A204.1 (cell line): ENCODE data around the gene PRDM15.

ENCODE experiments used
- FAIRE-seq: peaks from 2 replicates; lab custom pipeline; 2012; peaks lifted over from hg19 to GRCh38; lab: Jason Lieb, UNC

The PRDM15 gene

DNA sequence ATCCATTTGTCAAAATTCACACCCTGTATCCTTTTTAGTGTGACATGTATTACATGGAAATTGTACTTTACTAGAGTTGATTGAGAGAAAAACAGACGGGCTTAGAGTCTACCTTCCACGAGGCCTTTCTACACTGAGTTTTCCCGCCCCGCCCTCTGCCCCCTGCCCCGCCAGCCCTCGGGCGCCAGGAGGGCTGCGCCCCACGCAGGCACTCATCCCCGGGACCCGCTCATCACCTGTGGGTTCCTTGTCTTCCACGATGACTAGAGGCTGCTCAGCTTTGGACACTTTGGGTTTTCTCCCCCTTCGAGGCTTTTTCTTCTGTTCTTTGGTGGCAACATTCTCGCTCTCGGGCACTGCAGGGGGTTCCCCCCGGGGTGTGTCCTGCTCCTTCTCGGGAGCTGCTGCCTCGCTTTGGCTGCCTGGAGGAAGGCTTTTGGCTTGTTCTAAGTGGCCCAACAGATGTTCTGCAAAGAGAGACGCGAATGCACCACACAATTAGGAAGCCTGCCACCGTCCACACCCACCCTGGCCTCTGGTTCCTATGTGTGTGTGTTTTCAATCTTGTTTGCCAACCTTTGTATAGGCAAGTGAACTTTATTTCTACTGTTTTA, 39.6 kb downstream of the PRDM15 start:
- no peak for FAIRE-seq

DNA sequence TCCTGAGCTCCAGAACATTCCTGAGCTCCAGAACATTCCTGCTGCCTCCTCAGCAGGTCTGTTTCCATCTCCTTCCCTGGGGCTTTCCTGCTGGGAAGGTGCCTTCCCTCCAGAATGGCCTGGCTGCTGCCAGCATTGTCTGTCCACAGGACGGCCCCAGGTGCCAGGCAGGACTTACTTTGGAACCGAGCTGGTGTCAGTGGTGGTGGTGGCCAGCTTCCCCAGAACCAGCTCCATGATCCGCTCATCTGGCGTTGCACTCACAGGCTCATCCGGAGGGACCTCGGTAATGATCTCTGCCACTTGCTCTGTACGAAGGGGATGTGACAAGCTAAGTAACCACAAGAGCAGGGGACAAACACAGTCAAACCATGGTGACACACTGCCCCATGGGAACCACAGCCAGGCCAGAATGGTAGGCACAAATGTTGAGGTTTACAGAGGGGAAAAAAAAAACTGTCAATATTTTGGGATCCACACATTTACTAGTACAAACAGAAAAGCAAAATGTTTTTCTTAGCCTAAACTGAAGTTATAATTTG, 41.3 kb downstream of the PRDM15 start:
- FAIRE-seq = no peak

DNA sequence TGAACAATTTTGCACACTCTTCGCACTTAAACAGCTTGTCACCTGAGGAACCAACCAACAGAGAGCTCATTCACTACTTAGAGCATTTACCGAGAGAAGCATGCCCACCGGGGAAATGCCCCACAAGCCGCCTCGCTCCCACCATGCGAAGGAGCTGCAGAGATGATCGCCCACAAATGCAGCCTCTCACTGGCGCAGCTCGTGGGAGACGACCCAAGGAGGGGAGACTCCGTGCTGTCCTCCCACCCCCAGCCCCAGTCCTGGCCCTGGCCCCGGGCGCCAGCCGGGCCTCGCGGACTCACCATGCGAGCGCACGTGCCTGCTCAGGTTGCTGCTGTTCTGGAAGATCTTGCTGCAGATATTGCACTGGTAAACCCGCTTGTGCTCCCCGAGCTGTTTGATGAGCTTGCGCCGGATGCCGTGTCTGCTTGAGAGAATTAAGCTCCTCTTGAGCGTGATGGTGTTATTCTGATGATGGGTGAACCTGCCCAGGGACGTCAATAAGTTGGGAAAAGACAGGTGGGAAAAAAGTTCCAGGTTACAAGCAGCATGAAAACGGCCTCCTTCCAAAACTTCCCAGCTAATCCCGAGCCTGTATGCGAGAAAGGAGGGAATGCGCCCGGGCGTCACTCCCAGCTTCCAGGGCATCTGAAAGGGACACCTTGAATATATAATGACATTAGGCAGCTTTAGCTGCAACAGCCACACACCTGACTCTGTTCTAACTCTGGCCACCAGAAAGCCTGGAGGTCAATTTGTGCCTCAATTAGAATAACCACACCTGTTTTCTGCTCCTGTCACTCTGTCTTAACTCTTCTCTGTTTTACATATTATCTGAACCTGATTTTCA, 42.8 kb downstream of the PRDM15 start:
- no peak for FAIRE-seq

DNA sequence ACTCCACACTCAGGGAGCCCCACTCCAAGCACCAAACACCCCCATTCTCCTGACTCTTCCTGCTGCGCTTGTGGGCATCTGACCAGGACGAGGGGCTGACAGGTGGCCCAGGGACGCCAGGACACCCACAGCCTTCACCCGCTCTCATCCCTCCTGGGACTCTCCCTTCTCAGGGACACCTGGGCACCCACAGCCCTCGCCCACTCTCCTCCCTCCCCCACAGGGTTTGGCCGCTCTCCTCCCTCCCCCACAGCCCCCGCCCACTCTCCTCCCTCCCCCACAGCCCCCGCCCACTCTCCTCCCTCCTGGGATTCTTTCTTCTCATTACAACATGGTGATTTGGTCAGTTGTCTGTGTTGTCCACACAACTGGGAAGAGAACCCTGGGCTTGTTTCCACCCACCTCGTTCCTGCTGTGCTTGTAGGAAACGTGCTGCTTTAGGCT, 43.4 kb downstream of the PRDM15 start:
- FAIRE-seq = no peak

DNA sequence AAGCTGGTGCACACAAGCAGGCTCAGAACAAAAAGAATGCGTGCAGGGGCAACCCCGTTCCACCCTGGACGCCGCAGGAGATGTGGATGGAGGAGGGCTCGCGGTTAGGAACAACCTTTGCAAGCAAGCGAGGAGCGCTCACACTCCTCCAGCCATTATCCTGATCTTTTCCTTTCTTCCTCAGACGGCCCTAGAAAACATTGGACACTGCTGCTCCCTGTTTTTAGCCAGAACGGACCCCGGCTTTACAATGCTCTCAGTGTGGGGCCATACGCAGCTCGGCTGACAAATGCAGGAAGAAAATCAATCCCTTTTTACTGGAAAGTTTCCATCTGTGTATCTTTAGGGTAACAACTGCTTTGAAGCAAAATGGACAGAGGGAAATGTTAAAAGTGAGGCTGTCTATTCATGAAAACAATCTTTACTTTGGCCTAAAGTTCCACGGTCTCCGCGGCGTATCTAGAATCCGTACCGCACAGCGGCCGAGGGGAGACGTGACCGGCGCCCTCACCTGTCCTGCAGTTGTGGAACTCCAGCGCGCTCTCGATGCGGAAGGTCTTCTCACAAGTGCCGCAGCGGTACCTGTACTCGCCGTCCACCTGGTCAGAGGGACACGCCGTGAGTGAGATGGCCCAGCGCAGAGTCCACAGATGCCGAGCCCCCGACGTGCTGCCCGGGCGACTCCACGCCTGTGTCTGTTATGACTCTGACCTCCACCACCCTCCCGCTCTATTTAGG, 44.0 kb downstream of the PRDM15 start:
- no peak for FAIRE-seq

DNA sequence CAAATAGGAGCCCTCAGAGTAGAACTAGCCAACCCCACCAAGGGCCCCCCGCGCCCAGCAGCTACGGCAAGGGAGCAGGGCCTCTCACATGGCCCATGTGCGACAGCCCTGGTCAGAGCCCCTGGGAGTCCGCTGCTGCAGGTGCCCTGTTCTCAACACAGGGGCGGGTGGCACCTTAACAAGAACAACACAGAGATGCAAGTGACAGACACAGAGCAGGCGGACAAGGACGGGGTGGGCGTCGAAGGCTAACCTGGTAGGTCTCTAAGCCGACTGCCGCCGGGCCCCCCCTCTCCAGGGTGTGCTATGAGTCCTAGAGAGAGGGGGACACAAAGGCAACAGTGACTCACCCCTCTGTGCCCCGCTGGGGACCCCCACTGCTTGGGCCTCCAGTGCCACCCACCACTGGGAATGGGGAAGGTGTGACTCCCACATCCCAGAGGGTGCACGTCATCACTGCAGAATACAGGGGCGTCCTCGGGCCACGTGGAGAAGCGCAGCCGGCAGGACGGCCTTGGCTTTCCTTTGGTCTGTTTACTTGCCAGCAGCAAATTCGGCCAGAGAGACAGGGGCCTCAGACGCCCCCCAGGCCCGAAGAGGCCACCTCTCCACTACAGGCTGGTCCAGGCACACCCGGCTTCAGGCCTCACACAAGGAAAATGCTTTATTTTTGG, 44.8 kb downstream of the PRDM15 start:
- FAIRE-seq = no peak

DNA sequence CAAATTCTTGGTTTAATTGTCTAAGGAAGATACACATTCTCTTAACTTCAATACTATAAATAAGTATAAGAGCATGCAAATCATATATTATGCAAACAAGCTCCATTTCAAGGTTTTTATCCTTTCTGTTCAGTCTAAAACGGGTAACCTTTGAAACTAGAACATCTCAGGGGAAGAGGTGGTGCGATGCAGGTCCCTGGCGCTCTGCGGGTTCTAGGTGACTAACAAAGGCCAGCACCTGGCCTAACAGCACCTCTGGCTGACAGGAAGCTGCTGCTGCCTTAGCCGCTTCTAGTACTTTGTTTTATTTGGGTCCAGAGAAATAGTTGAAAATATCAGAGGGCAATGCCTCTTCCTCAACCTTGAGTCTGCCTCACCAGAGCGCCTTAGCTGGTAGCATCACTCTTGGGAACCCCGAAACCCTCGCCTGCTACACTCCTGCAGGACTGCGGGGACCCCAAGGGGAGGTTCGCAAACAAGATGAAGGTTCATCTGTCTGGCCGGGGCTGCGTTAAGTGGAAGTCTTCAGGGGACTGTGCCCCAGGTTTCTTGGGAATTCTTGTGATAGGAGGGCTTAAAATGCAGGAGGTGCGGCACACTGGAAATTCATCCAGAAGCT, 45.5 kb downstream of the PRDM15 start:
- FAIRE-seq = no peak

DNA sequence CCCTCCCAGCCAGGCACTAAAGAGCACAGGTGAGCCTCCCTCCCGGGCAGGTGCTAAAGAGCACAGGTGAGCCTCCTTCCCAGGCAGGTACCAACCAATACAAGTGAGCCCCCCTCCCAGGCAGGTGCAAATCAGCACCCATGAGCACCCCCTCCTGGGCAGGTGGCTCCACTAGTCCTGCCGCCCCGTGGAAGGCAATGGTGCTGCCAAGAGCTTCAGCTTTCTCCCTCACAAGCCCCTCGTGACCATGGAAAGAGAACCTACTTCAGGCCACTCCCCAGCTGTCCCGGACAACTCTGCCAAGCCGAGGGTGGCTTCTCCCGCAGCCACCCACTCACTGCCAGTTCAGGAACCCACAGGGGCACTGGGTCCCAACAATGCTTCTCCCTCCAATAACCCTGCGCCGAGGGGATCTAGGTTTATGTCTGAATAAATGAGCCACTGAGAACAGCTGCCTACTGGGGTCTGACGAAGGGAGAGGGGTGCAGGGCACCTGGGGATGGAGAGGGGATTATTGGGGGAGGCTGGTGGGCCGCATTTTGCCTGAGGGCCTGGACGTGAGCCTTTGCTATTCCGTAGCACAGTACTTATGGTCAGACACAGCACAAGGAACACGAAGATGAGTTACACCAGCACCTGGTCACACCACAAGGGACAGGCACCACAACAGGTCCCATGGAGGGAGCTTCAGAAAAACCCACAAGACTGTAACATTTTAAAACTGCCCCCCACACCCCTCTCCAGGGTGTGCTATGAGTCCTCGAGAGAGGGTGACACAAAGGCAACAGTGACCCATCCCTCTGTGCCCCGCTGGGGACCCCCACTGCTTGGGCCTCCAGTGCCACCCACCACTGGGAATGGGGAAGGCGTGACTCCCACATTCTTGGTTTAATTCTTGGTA, 46.3 kb downstream of the PRDM15 start:
- no peak for FAIRE-seq

DNA sequence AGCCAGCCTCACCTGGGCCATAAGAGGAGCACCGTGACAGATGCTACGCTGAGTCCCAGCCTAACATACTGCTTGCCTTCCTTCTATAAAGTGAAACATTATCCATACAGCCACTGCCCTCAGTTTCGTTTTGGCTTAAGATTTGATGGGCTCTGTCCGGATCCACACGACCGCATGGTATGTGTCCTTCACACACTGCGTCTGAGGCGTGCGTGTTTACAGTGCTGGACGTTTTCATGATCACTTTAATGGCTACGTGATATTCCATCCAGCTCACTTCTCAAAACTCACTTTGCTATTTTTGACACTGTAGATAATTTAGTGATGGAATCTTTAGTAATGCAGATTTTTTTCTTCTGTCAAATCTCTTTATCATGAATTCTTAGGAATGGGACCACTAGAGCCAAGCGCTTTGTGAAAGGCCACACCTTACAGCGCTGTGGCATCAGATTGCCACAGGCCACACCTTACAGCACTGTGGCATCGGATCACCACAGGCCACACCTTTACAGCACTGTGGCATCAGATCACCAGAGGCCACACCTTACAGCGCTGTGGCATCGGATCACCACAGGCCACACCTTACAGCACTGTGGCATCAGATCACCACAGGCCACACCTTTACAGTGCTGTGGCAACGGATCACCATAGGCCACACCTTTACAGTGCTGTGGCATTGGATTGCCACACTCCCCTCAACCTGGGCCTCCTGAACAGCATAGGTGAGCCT, 47.1 kb downstream of the PRDM15 start:
- no peak for FAIRE-seq

DNA sequence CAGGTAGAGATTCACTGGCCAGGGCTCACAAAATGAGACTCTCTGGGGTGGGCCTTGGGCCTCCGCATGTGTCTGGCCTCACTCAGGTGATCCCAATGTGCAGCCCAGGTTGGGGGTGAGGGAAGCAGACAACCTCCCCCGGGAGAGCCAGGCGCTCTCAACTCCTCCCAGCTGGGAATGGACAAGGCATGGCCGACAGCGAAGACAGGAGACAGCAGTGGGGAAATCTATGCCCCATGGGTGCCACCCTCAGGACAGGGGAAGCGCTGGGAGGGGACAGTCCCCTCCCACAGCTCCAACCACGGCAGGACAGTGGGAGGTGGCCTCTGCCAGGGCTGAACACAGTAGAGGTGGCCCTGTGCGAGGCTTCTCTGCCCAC, 47.7 kb downstream of the PRDM15 start:
- no peak for FAIRE-seq

DNA sequence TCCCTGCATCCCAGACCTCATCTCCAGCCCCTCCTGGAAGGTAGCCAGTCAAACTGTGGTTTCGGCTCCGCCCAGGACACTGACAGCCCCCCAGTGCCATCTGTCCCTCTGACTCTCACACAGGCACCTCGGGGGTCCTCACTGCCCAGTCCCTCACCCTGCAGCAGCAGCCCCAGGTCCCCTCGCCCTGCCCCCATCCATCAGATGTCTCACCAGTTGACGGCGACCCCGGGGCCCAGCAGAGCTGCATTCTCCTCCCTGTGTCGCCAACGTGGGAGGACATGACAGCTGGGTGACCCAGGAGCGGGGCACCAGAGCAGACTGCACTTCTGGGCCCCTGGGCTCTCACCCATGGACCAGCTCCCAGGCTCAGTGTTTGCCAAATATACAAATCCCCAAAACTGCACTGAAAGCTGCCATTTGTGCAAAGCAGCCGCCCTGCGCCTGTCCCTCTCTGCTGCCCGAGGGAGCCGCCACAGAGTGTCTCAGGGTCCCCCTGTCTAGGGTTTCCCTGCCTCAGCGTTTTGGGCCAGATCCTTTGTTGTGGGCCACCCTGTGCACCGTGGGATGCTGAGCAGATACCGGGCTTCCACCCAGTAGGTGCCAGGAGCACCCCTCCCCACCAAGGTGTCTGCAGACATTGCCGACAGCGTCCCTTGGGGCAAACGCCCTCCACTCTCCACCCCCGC, 48.2 kb downstream of the PRDM15 start:
- no peak for FAIRE-seq

DNA sequence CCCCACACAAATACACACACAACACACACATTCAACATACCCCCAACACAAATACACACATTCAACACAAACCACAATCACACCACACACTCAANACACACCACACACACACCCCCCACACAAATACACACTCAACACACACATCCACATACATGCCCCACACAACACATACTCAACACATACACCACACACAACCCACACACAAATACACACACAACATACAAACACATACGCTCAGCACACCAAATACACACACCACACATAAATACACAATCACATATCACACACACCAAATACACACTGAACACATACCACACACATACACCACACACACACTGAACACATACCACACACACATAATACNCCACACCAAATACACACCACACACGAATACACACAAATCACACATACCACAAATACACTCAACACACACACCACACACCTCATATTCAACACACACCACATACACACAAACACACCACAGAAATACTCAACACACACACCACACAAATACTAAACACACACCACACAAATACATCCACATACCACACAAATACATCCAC, 48.9 kb downstream of the PRDM15 start:
- FAIRE-seq = no peak

DNA sequence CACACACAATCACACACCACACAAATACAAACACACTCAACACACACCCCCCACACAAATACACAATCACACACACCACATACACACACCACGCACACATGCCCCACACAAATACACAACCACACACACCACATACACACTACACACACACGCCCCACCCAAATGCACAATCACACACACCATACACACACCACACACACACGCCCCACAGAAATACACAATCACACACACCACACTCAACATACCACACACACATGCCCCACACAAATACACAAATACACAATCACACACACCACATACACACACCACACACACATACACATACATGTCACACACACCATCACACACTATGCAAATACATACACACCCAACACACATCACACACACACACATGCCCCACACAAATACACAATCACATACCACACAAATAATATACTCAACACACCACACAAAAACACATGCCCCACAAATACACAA, 50.2 kb downstream of the PRDM15 start:
- FAIRE-seq = no peak

DNA sequence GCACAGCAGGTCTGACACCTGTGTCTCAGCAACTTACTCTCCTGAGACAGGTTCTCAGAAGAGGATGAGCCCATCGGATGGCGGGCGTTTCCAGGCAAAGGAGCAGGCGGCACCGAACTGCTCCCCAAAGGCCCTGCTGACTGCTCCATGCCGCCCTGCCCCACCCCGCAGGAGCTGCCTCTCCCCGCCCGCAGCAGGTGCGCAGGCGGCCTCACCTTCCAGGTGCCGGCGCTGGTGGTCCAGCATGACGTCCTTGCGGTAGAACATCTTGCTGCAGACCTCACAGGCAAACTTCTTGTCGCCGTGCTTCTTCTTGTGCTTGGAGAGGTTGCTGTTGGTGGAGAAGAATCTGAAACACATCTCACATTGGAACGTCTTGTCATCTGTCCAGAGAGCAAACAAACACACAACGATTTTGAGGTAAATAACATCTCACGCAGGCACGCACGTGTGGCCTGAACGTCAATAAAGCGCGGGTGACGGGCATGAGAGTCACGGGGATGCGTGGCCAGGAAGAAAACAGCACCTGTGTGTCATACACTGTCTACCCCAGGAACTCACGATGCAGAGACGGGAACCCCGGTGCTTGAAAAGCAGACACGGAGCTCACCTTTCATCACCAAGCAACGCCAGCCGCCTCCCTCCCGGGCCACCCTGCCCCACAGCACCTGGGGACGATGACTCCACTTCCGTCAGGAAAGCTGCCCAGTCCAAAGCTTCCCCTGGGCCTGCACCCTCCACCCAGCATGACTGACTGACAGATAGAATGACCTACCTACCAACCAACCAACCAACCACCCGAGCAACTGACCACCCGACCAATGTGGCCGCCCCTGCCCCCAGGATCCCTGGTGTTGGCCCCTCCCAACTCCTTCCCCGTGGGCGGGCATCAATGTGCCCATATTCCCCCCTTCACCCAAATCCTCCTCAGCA, 50.9 kb downstream of the PRDM15 start:
- no peak for FAIRE-seq

DNA sequence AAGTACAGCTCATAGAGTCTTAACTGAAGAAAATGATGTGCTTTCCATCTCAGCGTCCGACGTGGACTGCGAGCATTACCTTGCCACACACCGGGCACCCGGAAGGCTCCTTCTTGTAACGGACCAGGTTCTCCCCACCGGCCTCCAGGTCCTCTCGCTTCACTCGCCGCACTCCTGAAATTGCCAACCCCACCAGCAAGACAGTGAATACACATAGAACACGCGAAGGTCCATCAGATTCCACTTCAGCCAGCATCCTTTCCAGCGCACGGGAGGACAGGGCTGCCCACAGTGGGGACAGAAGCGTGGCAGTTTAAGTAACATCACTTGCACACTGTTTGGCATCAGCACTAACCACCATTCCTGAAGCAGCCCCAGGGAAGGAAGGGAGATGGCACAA, 53.3 kb downstream of the PRDM15 start:
- FAIRE-seq = no peak

DNA sequence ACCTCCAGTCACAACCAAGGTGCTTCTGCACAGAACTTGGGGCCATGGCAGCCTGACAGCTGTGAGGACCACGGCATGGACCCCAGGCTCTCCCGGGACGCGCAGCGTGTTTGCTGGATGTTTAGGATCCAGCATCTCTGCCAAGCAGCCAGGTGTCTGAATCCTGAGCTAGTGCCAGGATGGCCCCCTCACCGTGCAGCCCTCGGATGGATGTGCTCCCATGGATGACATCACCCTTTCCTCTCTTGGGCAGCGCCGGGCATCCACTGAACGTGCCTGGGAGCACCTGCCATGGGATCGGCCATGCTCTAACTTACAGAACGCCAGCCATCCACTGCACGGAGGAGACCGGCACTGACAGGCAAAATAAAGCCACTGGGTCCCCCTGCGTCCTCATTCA, 53.9 kb downstream of the PRDM15 start:
- no peak for FAIRE-seq

DNA sequence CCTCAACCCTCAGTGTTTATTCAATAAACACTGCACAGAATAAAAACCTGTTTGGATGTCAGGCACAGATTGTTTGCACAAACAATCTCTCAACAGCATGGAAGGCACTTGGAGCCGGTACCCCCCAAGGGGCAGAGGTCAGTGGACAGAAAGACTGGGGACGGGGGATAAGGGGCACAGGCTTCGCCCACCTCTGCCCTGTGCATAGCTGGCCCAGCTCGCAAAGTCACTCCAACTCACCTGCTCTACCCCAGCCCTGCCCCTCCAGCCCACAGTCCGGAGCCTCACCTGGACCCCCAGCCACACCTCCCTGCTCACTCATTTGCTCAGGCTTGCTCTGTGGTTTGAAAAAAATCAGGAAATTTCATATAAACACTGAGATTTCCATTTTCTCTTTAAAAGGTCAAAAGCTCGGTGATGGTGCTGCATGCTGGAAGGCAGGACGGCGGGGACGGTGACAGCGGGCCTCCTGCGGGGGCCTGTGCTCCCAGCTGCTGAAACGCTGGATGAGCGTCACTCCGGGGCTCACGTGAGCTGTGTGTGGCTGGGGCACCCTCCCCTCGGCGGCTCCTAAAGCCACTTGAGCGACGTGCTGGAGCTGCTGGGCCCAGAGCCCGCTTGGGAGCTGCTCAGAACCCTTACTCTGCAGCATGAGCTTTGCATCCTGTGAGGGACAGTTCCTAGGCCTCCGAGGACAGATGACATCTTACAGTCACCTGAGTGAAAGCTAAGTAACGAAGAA, 54.5 kb downstream of the PRDM15 start:
- no peak for FAIRE-seq
